SK-N-SH (cell line): ENCODE data around the gene GPC5. TPM values are rescaled to one million over a fixed set of nuclear protein-coding genes. Genes with fewer than 3 reads are reported as not detected.
A peak's percentile ranks its signal among the peaks of the same experiment; 100 is the strongest.

Experiments used
- CTCF ChIA-PET: fragments of 300-600, 350-600 bp; formaldehyde crosslinking; extraction: SDS; loops from one replicate; lab custom pipeline; 2021; lab: Yijun Ruan, JAX
- POLR2A ChIA-PET: fragments of 350-600 bp; sonication (Branson Sonifier 250); formaldehyde crosslinking; extraction: SDS; loops from one replicate; lab custom pipeline; 2020; ENCODE audit warnings: antibody characterized with exemption, inconsistent platforms; lab: Yijun Ruan, JAX
- DNase-seq: peaks from one replicate; pipeline ENCODE4 v3.0.0; 2012
- H2AFZ ChIP-seq: fragments of 200-600 bp; sonication (generic); 2 replicates; pipeline ENCODE4 v1.8.1; 2016; ENCODE audit warnings: antibody characterized with exemption, mild to moderate bottlenecking, low read depth
- H3F3A ChIP-seq: fragments of 200-600 bp; sonication (generic); replicated peaks from 2 replicates; pipeline ENCODE3; 2016; ENCODE audit warnings: antibody characterized with exemption, mild to moderate bottlenecking; ENCODE audit not compliant: insufficient read depth
- H3K27ac ChIP-seq, 2 experiments: fragments of 200-500 bp in 1 of 2; fragments of 200-600 bp in 1 of 2; sonication (Bioruptor generic) in 1 of 2; sonication (generic), shearing (Covaris generic) in 1 of 2; 2 replicates each; pipeline versions ENCODE4 v1.5.1 to v1.6.1; 2014 to 2016; ENCODE audit warnings: low read depth in 2 of 2, inconsistent platforms in 1 of 2, low read length in 1 of 2, mild to moderate bottlenecking in 1 of 2, mixed read lengths in 1 of 2
- H3K27me3 ChIP-seq: fragments of 200-600 bp; sonication (generic), shearing (Covaris generic); 2 replicates; pipeline ENCODE4 v1.6.1; 2016; ENCODE audit warnings: mixed run types; ENCODE audit not compliant: insufficient read depth
- H3K36me3 ChIP-seq, 2 experiments: fragments of 200-500 bp in 1 of 2; fragments of 200-600 bp in 1 of 2; sonication (Bioruptor generic) in 1 of 2; sonication (generic) in 1 of 2; replicated peaks in 1 of 2; 2 replicates each; pipeline versions ENCODE3 to v1.5.1; 2014 to 2016; ENCODE audit warnings: low read length in 1 of 2, mild to moderate bottlenecking in 1 of 2; ENCODE audit not compliant: insufficient read depth in 2 of 2, control insufficient read depth in 1 of 2
- H3K4me1 ChIP-seq, 2 experiments: fragments of 200-500 bp in 1 of 2; fragments of 200-600 bp in 1 of 2; sonication (Bioruptor generic) in 1 of 2; sonication (generic), shearing (Covaris generic) in 1 of 2; 2 replicates each; pipeline versions ENCODE4 v1.5.1 to v1.6.1; 2014 to 2016; ENCODE audit warnings: low read depth in 1 of 2, low read length in 1 of 2, mixed run types in 1 of 2; ENCODE audit not compliant: insufficient read depth in 2 of 2, control insufficient read depth in 1 of 2
- H3K4me2 ChIP-seq: fragments of 200-600 bp; sonication (generic), shearing (Covaris generic); 2 replicates; pipeline ENCODE4 v1.6.1; 2017; ENCODE audit warnings: mixed run types
- H3K4me3 ChIP-seq, 2 experiments: fragments of 200-500 bp in 1 of 2; fragments of 200-600 bp in 1 of 2; sonication (Bioruptor generic) in 1 of 2; sonication (generic), shearing (Covaris generic) in 1 of 2; 2 replicates each; pipeline versions ENCODE4 v1.5.1 to v1.8.1; 2014 to 2016; ENCODE audit warnings: low read depth in 2 of 2, inconsistent platforms in 1 of 2, low read length in 1 of 2, mild to moderate bottlenecking in 1 of 2, mixed read lengths in 1 of 2, moderate library complexity in 1 of 2
- H3K79me2 ChIP-seq: fragments of 200-600 bp; sonication (generic); 2 replicates; pipeline ENCODE4 v1.8.1; 2017; ENCODE audit warnings: mild to moderate bottlenecking; ENCODE audit not compliant: insufficient read depth
- H3K9ac ChIP-seq: fragments of 200-600 bp; sonication (generic); 2 replicates; pipeline ENCODE4 v1.6.1; 2017; ENCODE audit warnings: mixed run types
- H3K9me2 ChIP-seq: fragments of 200-600 bp; sonication (generic); 2 replicates; pipeline ENCODE4 v1.6.1; 2017; ENCODE audit warnings: mixed run types
- H3K9me3 ChIP-seq: fragments of 200-600 bp; sonication (generic); 2 replicates; pipeline ENCODE4 v1.6.1; 2017; ENCODE audit warnings: mixed run types, mild to moderate bottlenecking, moderate library complexity
- H4K20me1 ChIP-seq: fragments of 200-600 bp; sonication (generic); 2 replicates; pipeline ENCODE4 v1.6.1; 2017; ENCODE audit warnings: mild to moderate bottlenecking, mixed run types; ENCODE audit not compliant: insufficient read depth
- ELF1 ChIP-seq: IDR thresholded peaks from 2 replicates; pipeline ENCODE4 v1.4.0; 2012
- FOSL2 ChIP-seq: IDR thresholded peaks from 2 replicates; pipeline ENCODE4 v1.4.0; 2012; ENCODE audit warnings: low read depth, mild to moderate bottlenecking, moderate library complexity, borderline replicate concordance
- FOXM1 ChIP-seq: IDR thresholded peaks from 2 replicates; pipeline ENCODE4 v1.4.0; 2012; ENCODE audit warnings: low read depth, mild to moderate bottlenecking
- JUND ChIP-seq: IDR thresholded peaks from 2 replicates; pipeline ENCODE4 v1.4.0; 2012
- MEF2A ChIP-seq: IDR thresholded peaks from 2 replicates; pipeline ENCODE4 v1.4.0; 2012; ENCODE audit warnings: low read depth, borderline replicate concordance
- MXI1 ChIP-seq: IDR thresholded peaks from 2 replicates; pipeline ENCODE4 v1.6.1; 2012; ENCODE audit warnings: mild to moderate bottlenecking, low read depth, low read length, improper control_type of control experiment
- PBX3 ChIP-seq: IDR thresholded peaks from 2 replicates; pipeline ENCODE4; 2012
- SIN3A ChIP-seq: IDR thresholded peaks from 2 replicates; pipeline ENCODE4 v1.6.1; 2012; ENCODE audit warnings: low read depth, mild to moderate bottlenecking, low read length, moderate library complexity, borderline replicate concordance
- TCF12 ChIP-seq: IDR thresholded peaks from 2 replicates; pipeline ENCODE4 v1.4.0; 2012
- WGBS: methylation state at CpG from one replicate; pipeline ENCODE4 v1.1.6; 2017; ENCODE audit warnings: low lambda C conversion rate; 5-methylcytosine and 5-hydroxymethylcytosine counted together
- polyA plus RNA-seq, 3 experiments: library from polyadenylated mRNA; depleted of rRNA; stranded (reverse); fragments of >200 nt; gene quantifications; 2 replicates each; pipeline ENCODE4 v1.2.3, GENCODE V29; 2012

The GPC5 gene
- polyA plus RNA-seq, 1 of the 3 experiments (the other 2 are of a cell fraction), result 0.03 TPM

GRCh38 chr13:91621963-91622362 is 223.5 kb downstream of the GPC5 start:
- Histone ChIP-seq H3K79me2 (no peaks in the 10 kb centered on the region), H3K27me3 (no peaks in the 10 kb centered on the region), H3K9me3 (no peaks in the 10 kb centered on the region), H3K4me1 (peaks cover 0 to 9% of the 10 kb centered on the region in 2 experiments; a peak in 2 of 4 replicates), H3K9me2 (no peaks in the 10 kb centered on the region), H3K9ac (no peak overlapping the region), H3F3A (no peaks in the 10 kb centered on the region), H3K36me3 (no peaks in the 10 kb centered on the region), H4K20me1 (no peaks in the 10 kb centered on the region), H3K4me3 (no peak overlapping the region), H3K4me2 (no peak overlapping the region), H3K27ac (peak overlapping the region in 1 of 2 experiments; percentile 28; a peak in 1 of 4 replicates), H2AFZ (no peak overlapping the region)
- DNase-seq, result no peak
- POLR2A ChIA-PET, result no interaction called here
- 10% methylated on average over 1 of the region's 1 CpG for WGBS
- CTCF ChIA-PET, result no interaction called here
- TF ChIP-seq JUND (no peak), MXI1 (no peak), TCF12 (no peak), PBX3 (no peak)

GRCh38 chr13:91622778-91623550 is 224.5 kb downstream of the GPC5 start:
- no peak for DNase-seq
- WGBS, result 56% methylated on average over 3 of the region's 3 CpGs

More at GRCh38 chr13:91622778-91623550, 224.5 kb downstream of the GPC5 start:
- H3K9me3 ChIP-seq, result no peaks in the 10 kb centered on the region
- no peaks in the 10 kb centered on the region for H3K79me2 ChIP-seq
- no peak overlapping the region for H3K4me3 ChIP-seq
- H3K4me2 ChIP-seq, result no peak overlapping the region
- H4K20me1 ChIP-seq, result no peaks in the 10 kb centered on the region
- H2AFZ ChIP-seq, result no peak overlapping the region
- no peak overlapping the region for H3K9ac ChIP-seq
- H3K9me2 ChIP-seq, result no peaks in the 10 kb centered on the region
- no peak for TF ChIP-seq MEF2A
- TF ChIP-seq ELF1, result no peak
- no peak for TF ChIP-seq FOXM1
- TF ChIP-seq SIN3A, result no peak
- no peak for TF ChIP-seq PBX3
- no peak for TF ChIP-seq FOSL2
- TF ChIP-seq JUND, result no peak
- TF ChIP-seq, all 33 proteins: peak for 0
- POLR2A ChIA-PET, result no interaction called here
- H3F3A ChIP-seq, result no peaks in the 10 kb centered on the region
- H3K27me3 ChIP-seq, result no peaks in the 10 kb centered on the region
- H3K27ac ChIP-seq, result no peak overlapping the region
- H3K4me1 ChIP-seq, result peaks cover 0 to 9% of the 10 kb centered on the region in 2 experiments; a peak in 2 of 4 replicates
- H3K36me3 ChIP-seq, result no peaks in the 10 kb centered on the region
- CTCF ChIA-PET, result no interaction called here
